Mucosa of descending colon (tissue), 3 donors: ENCODE measurements around the gene MATN1. TPM values are rescaled to one million over a fixed set of nuclear protein-coding genes. Genes with fewer than 3 reads are reported as not detected.
A peak's percentile ranks its signal among the peaks of the same experiment; 100 is the strongest.

Source experiments
- ATAC-seq: fragments of 200-7000 bp; cut with Tn5 transposase; one replicate; pipeline ENCODE4 v1.9.1; 2020; ENCODE audit warnings: mild to moderate bottlenecking, moderate library complexity
- DNase-seq, 3 donors: peaks; one replicate each; pipeline ENCODE4 v3.0.0-alpha.2; 2020
- H3K36me3 ChIP-seq: fragments of 200-600 bp; one replicate; pipeline ENCODE4 v1.8.0; 2021; ENCODE audit warnings: low read depth, mild to moderate bottlenecking
- H3K4me1 ChIP-seq: fragments of 200-600 bp; one replicate; pipeline ENCODE4 v1.8.0; 2021; ENCODE audit warnings: low read depth, mild to moderate bottlenecking
- H3K4me3 ChIP-seq: fragments of 200-600 bp; one replicate; pipeline ENCODE4 v1.8.0; 2021; ENCODE audit warnings: mild to moderate bottlenecking
- H3K9me3 ChIP-seq: fragments of 200-600 bp; one replicate; pipeline ENCODE4 v1.8.0; 2021; ENCODE audit warnings: mild to moderate bottlenecking
- CTCF ChIP-seq: fragments of 200-600 bp; IDR thresholded peaks from one replicate; pipeline ENCODE4 v1.8.0; 2022; ENCODE audit warnings: antibody characterized with exemption, mild to moderate bottlenecking
- intact Hi-C, 2 donors: fragments of 100-400 bp; cut with DNase I in 1 of 2; cut with micrococcal nuclease in 1 of 2; formaldehyde crosslinking; loops; one replicate each; pipeline versions ENCODE4 v1.11.0 to v1.11.1; 2022; cut with DNase I, micrococcal nuclease
- total RNA-seq, 3 donors: library from RNA; stranded (reverse); fragmentation: NEBNext Ultra II Directional in 2 of 3; extraction: Animal tissue kit (Norgen Biotek cat#: 25700) in 2 of 3; gene quantifications; one replicate each; pipeline versions ENCODE4 v1.2.1 to v1.2.4, GENCODE V29; 2021 to 2023
- donor health status: DM: no; HTN: no; CAD: no; lungs with moderate emphysema.
- donor health status: DM: no; HTN: no; CAD: no.
- donor health status: DM: no; HTN: yes; CAD: no.

Gene MATN1
- total RNA-seq, 3 donors from 2014 or later = 0.22 TPM; not detected in 2

- Histone ChIP-seq H3K9me3 (no peaks in the 10 kb centered on the region), H3K4me3 (no peak overlapping the region), H3K4me1 (peaks cover 18% of the 10 kb centered on the region), H3K36me3 (no peaks in the 10 kb centered on the region)
- intact Hi-C loops = no loop called here
- no peak for TF ChIP-seq CTCF
- peak in 1 of 3 donors; percentile 50 for DNase-seq
- ATAC-seq = no peak
These were observed 18.0 kb upstream of the MATN1 start for GRCh38 chr1:30741239-30741894.

- intact Hi-C loops = no loop called here
- ATAC-seq (no peak), DNase-seq (peak in 1 of 3 donors; percentile 46)
- no peaks in the 10 kb centered on the region for H3K36me3 ChIP-seq
- no peak overlapping the region for H3K4me3 ChIP-seq
- no peaks in the 10 kb centered on the region for H3K9me3 ChIP-seq
- H3K4me1 ChIP-seq = peaks cover 11% of the 10 kb centered on the region
- no peak for TF ChIP-seq CTCF
These were observed 17.2 kb upstream of the MATN1 start for GRCh38 chr1:30740251-30741238.

GRCh38 chr1:30739601-30740000 is 16.2 kb upstream of the MATN1 start:
- no peaks in the 10 kb centered on the region for H3K36me3 ChIP-seq
- H3K9me3 ChIP-seq = no peaks in the 10 kb centered on the region
- peak in 1 of 3 donors; percentile 45 for DNase-seq
- peaks cover 4% of the 10 kb centered on the region for H3K4me1 ChIP-seq
- no peak overlapping the region for H3K4me3 ChIP-seq
- ATAC-seq = no peak
- intact Hi-C loops = no loop called here
- TF ChIP-seq CTCF = no peak

- intact Hi-C loops = no loop called here
These were observed 15.6 kb upstream of the MATN1 start for GRCh38 chr1:30738715-30739559.

More at GRCh38 chr1:30738715-30739559, 15.6 kb upstream of the MATN1 start:
- ATAC-seq = no peak
- no peaks in the 10 kb centered on the region for H3K4me1 ChIP-seq
- peak in 1 of 3 donors; percentile 22 for DNase-seq
- no peak for TF ChIP-seq CTCF
- H3K9me3 ChIP-seq = no peaks in the 10 kb centered on the region
- no peaks in the 10 kb centered on the region for H3K36me3 ChIP-seq
- H3K4me3 ChIP-seq = no peak overlapping the region
